WTC11 (cell line): Measurements from ENCODE around the gene ABCC3. TPM values are rescaled to one million over a fixed set of nuclear protein-coding genes. Genes with fewer than 3 reads are reported as not detected.

Experiments used
- ATAC-seq: fragments of 200-7000 bp; cut with Tn5 transposase; 2 replicates; pipeline ENCODE4 v1.10.0; 2021; ENCODE audit warnings: mild to moderate bottlenecking, moderate library complexity
- CTCF ChIA-PET: fragments of 300-600 bp; sonication (Branson Sonifier 250); formaldehyde crosslinking; loops from one replicate; lab custom pipeline; 2021; ENCODE audit warnings: antibody characterized with exemption; lab: Charles Lee
- POLR2A ChIA-PET: fragments of 350-600 bp; sonication (Branson Sonifier 250); formaldehyde crosslinking; loops from one replicate; lab custom pipeline; 2021; ENCODE audit warnings: antibody characterized with exemption; lab: Charles Lee
- DNase-seq: peaks from one replicate; pipeline ENCODE4 v3.0.0; 2021; ENCODE audit warnings: low spot score
- H3K27ac Mint-ChIP-seq: 2 replicates; pipeline ENCODE4 v1.8.0; 2021; ENCODE audit warnings: mixed read lengths
- H3K27me3 Mint-ChIP-seq: 2 replicates; pipeline ENCODE4 v1.8.0; 2021; ENCODE audit warnings: low read depth, mild to moderate bottlenecking, moderate library complexity, mixed read lengths
- H3K36me3 Mint-ChIP-seq: 2 replicates; pipeline ENCODE4 v1.8.0; 2021; ENCODE audit warnings: mixed read lengths
- H3K4me1 Mint-ChIP-seq: 2 replicates; pipeline ENCODE4 v1.8.0; 2022; ENCODE audit warnings: mixed read lengths
- H3K4me3 Mint-ChIP-seq: 2 replicates; pipeline ENCODE4 v1.8.0; 2021; ENCODE audit warnings: mild to moderate bottlenecking, moderate library complexity, mixed read lengths
- H3K9me3 Mint-ChIP-seq: 2 replicates; pipeline ENCODE4 v1.8.0; 2021; ENCODE audit warnings: mixed read lengths
- EMX1 ChIP-seq: fragments of 250-450 bp; sonication (Bioruptor Pico); IDR thresholded peaks from 2 replicates; pipeline ENCODE4 v1.8.0; 2021; ENCODE audit warnings: mild to moderate bottlenecking
- ETV6 ChIP-seq: sonication (generic); formaldehyde crosslinking; IDR thresholded peaks from 2 replicates; pipeline ENCODE4 v1.8.1; 2022; ENCODE audit warnings: mild to moderate bottlenecking, missing genetic modification reagents
- FOXK1 ChIP-seq: sonication (generic); formaldehyde crosslinking; IDR thresholded peaks from 2 replicates; pipeline ENCODE4 v1.8.0; 2022; ENCODE audit warnings: mild to moderate bottlenecking, moderate library complexity, missing genetic modification reagents
- GTF2I ChIP-seq: fragments of 250-450 bp; sonication (Bioruptor Pico); conservative IDR thresholded peaks from 2 replicates; pipeline ENCODE4 v1.4.0; 2021; ENCODE audit warnings: mild to moderate bottlenecking
- JAZF1 ChIP-seq: fragments of 250-450 bp; sonication (Bioruptor Pico); IDR thresholded peaks from 2 replicates; pipeline ENCODE4 v1.9.0; 2021; ENCODE audit warnings: moderate library complexity, mild to moderate bottlenecking, inconsistent platforms
- NFYB ChIP-seq: sonication (generic); formaldehyde crosslinking; conservative IDR thresholded peaks from 2 replicates; pipeline ENCODE4 v1.8.0; 2022; ENCODE audit warnings: low read depth, missing genetic modification reagents
- NR1H2 ChIP-seq: sonication (generic); formaldehyde crosslinking; IDR thresholded peaks from 2 replicates; pipeline ENCODE4 v1.9.0; 2021; ENCODE audit warnings: mild to moderate bottlenecking, moderate library complexity, missing genetic modification reagents
- NR3C1 ChIP-seq: sonication (generic); formaldehyde crosslinking; conservative IDR thresholded peaks from 2 replicates; pipeline ENCODE4 v1.8.1; 2023; ENCODE audit warnings: low read depth, mild to moderate bottlenecking, missing genetic modification reagents
- SOX15 ChIP-seq: fragments of 250-450 bp; sonication (Bioruptor Pico); IDR thresholded peaks from 2 replicates; pipeline ENCODE4 v1.9.0; 2021; ENCODE audit warnings: mild to moderate bottlenecking
- TEAD1 ChIP-seq: sonication (generic); formaldehyde crosslinking; IDR thresholded peaks from 2 replicates; pipeline ENCODE4 v1.8.0; 2022; ENCODE audit warnings: mild to moderate bottlenecking, missing genetic modification reagents
- TEAD4 ChIP-seq: sonication (generic); formaldehyde crosslinking; IDR thresholded peaks from 2 replicates; pipeline ENCODE4 v1.8.0; 2022; ENCODE audit warnings: mild to moderate bottlenecking, missing genetic modification reagents
- ZNF396 ChIP-seq: fragments of 250-450 bp; sonication (Bioruptor Pico); IDR thresholded peaks from 2 replicates; pipeline ENCODE4 v1.8.0; 2021; ENCODE audit warnings: mild to moderate bottlenecking, moderate library complexity, borderline replicate concordance
- total RNA-seq: library from RNA; stranded (reverse); gene quantifications from 3 replicates; pipeline ENCODE4 v1.2.3, GENCODE V29; 2021
- TF ChIP-seq, protein P1 (sequence below): sonication (generic); formaldehyde crosslinking; IDR thresholded peaks from 2 replicates; pipeline ENCODE4 v1.8.0; 2023; ENCODE audit warnings: mild to moderate bottlenecking, missing genetic modification reagents
- TF ChIP-seq, protein P2 (sequence below): sonication (generic); formaldehyde crosslinking; IDR thresholded peaks from 2 replicates; pipeline ENCODE4 v1.8.1; 2023; ENCODE audit warnings: mild to moderate bottlenecking, moderate library complexity, missing genetic modification reagents
- TF ChIP-seq, protein P3 (sequence below): fragments of 250-450 bp; sonication (Bioruptor Pico); conservative IDR thresholded peaks from 2 replicates; pipeline ENCODE4 v1.9.0; 2021; ENCODE audit warnings: mild to moderate bottlenecking
- TF ChIP-seq, protein P4 (sequence below): sonication (generic); formaldehyde crosslinking; IDR thresholded peaks from 2 replicates; pipeline ENCODE4 v1.8.0; 2022; ENCODE audit warnings: mild to moderate bottlenecking, missing genetic modification reagents
- TF ChIP-seq, protein P5 (sequence below): sonication (generic); formaldehyde crosslinking; IDR thresholded peaks from 2 replicates; pipeline ENCODE4 v1.8.0; 2022; ENCODE audit warnings: mild to moderate bottlenecking, missing genetic modification reagents

ABCC3 gene
- total RNA-seq, 1 experiment from 2014 or later, result 0.92 TPM

DNA sequence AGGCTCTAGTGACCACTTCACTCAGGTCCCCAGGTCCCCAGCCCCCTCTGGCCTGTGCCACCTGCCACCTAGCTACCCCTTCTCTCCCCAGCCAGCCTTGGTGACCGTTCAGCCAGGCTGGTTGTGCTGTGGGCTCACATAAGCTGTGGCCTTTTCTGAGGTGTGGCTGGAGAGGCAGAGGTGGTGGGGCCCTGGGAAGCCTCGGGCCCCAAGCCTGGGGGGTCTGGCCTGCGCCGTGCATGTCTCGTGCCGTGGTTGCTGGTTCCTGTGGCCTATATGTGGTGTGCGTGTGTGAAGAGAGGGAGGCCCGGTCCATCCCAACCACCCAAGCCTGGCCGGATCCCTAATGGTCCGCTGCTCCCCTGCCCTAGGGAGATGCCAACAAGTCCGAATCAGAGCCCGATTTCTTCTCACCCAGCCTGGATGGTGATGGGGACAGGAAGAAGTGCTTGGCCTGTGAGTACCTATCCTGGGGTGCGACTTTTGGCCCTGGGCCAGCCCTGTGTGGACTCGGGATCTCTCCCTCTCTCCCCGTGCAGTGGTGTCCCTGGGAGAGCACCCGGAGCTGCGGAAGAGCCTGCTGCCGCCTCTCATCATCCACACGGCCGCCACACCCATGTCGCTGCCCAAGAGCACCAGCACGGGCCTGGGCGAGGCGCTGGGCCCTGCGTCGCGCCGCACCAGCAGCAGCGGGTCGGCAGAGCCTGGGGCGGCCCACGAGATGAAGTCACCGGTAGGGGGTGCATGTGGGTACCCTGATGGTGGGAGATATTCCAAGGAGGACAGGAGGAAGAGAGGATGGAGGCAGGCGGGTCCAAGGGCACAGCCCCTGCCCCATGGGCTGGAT lies 38.3 kb upstream of the ABCC3 start (continued):
- TF ChIP-seq, protein P1, sequence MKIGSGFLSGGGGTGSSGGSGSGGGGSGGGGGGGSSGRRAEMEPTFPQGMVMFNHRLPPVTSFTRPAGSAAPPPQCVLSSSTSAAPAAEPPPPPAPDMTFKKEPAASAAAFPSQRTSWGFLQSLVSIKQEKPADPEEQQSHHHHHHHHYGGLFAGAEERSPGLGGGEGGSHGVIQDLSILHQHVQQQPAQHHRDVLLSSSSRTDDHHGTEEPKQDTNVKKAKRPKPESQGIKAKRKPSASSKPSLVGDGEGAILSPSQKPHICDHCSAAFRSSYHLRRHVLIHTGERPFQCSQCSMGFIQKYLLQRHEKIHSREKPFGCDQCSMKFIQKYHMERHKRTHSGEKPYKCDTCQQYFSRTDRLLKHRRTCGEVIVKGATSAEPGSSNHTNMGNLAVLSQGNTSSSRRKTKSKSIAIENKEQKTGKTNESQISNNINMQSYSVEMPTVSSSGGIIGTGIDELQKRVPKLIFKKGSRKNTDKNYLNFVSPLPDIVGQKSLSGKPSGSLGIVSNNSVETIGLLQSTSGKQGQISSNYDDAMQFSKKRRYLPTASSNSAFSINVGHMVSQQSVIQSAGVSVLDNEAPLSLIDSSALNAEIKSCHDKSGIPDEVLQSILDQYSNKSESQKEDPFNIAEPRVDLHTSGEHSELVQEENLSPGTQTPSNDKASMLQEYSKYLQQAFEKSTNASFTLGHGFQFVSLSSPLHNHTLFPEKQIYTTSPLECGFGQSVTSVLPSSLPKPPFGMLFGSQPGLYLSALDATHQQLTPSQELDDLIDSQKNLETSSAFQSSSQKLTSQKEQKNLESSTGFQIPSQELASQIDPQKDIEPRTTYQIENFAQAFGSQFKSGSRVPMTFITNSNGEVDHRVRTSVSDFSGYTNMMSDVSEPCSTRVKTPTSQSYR (CRISPR knock-in tag), result no peak
- TF ChIP-seq TEAD1 (CRISPR knock-in tag), result 0 out of 2 replicates have a peak, but pooled peaks have one; percentile 42
- no peak for TF ChIP-seq FOXK1
- TF ChIP-seq, protein P2, sequence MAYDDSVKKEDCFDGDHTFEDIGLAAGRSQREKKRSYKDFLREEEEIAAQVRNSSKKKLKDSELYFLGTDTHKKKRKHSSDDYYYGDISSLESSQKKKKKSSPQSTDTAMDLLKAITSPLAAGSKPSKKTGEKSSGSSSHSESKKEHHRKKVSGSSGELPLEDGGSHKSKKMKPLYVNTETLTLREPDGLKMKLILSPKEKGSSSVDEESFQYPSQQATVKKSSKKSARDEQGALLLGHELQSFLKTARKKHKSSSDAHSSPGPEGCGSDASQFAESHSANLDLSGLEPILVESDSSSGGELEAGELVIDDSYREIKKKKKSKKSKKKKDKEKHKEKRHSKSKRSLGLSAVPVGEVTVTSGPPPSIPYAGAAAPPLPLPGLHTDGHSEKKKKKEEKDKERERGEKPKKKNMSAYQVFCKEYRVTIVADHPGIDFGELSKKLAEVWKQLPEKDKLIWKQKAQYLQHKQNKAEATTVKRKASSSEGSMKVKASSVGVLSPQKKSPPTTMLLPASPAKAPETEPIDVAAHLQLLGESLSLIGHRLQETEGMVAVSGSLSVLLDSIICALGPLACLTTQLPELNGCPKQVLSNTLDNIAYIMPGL (CRISPR knock-in tag), result peak; percentile 42; the same call in 1 of the 2 replicates
- TF ChIP-seq, protein P3, sequence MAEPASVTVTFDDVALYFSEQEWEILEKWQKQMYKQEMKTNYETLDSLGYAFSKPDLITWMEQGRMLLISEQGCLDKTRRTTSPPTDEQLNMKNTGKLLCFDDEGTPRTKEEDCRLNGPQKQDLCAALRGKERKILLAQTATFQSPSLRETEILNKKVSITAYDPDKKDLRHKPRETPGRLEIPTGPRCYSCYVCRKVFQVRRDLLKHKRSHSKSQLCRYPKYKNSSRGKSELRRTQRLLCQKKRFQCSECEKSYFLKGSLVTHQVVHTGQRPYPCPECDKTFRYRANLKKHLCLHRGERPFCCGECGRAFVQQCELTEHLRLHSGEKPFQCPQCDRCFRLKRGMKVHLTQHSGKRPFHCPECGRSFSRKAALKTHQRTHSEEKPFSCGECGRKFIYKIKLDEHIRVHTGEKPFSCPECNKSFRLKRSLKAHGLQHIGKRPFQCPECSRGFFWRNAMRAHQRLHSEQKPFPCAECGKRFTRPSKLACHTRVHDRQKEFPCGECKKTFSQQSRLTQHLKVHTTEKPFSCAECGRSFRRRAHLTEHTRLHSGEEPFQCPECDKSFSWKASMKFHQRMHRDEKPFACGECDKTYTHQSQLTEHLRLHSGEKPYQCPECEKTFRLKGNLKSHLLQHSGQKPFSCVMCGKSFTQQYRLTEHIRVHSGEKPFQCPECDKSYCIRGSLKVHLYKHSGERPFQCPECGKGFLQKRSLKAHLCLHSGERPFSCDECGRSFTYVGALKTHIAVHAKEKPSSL (CRISPR knock-in tag), result no peak
- no peak for TF ChIP-seq GTF2I

DNA sequence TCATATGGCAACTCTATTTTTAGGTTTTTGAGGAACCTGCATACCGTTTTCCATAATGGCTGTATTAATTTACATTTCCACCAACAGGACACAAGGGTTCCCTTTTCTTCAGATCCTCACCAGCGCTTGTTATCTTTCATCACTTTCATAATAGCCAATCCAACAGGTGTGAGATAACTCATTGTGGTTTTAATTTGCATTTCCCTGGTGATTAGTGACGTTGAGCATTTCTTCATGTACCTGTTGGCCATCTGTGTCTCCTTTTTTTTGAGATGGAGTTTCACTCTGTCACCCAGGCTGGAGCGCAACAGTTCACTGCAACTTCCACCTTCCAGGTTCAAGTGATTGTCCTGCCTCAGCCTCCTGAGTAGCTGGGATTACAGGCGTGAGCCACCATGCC lies 36.2 kb upstream of the ABCC3 start:
- ATAC-seq, result no peak

More for the DNA sequence above, 36.2 kb upstream of the ABCC3 start:
- Mint-ChIP-seq H3K27me3 (no peaks in the 10 kb centered on the region), H3K9me3 (no peaks in the 10 kb centered on the region), H3K4me1 (peaks cover 4% of the 10 kb centered on the region), H3K36me3 (no peaks in the 10 kb centered on the region), H3K4me3 (no peak overlapping the region), H3K27ac (no peak overlapping the region)
- ChIA-PET POLR2A (no interaction called here), CTCF (interaction anchor here (2.2 kb wide), 1 partner anchor 48 kb away, joined by 8 read pairs; no protein-coding TSS in a partner anchor)
- no peak for DNase-seq
- TF ChIP-seq, protein P4, sequence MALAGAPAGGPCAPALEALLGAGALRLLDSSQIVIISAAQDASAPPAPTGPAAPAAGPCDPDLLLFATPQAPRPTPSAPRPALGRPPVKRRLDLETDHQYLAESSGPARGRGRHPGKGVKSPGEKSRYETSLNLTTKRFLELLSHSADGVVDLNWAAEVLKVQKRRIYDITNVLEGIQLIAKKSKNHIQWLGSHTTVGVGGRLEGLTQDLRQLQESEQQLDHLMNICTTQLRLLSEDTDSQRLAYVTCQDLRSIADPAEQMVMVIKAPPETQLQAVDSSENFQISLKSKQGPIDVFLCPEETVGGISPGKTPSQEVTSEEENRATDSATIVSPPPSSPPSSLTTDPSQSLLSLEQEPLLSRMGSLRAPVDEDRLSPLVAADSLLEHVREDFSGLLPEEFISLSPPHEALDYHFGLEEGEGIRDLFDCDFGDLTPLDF (CRISPR knock-in tag), result no peak
- TF ChIP-seq, protein P5, sequence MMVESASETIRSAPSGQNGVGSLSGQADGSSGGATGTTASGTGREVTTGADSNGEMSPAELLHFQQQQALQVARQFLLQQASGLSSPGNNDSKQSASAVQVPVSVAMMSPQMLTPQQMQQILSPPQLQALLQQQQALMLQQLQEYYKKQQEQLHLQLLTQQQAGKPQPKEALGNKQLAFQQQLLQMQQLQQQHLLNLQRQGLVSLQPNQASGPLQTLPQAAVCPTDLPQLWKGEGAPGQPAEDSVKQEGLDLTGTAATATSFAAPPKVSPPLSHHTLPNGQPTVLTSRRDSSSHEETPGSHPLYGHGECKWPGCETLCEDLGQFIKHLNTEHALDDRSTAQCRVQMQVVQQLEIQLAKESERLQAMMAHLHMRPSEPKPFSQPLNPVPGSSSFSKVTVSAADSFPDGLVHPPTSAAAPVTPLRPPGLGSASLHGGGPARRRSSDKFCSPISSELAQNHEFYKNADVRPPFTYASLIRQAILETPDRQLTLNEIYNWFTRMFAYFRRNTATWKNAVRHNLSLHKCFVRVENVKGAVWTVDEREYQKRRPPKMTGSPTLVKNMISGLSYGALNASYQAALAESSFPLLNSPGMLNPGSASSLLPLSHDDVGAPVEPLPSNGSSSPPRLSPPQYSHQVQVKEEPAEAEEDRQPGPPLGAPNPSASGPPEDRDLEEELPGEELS (CRISPR knock-in tag), result no peak
- TF ChIP-seq ETV6 (CRISPR knock-in tag), result no peak
- no peak for TF ChIP-seq NFYB (CRISPR knock-in tag)
- TF ChIP-seq TEAD4 (CRISPR knock-in tag), result no peak
- no peak for TF ChIP-seq ZNF396 (CRISPR knock-in tag)
- TF ChIP-seq JAZF1, result no peak
- no peak for TF ChIP-seq SOX15 (CRISPR knock-in tag)
- no peak for TF ChIP-seq EMX1 (CRISPR knock-in tag)
- TF ChIP-seq, protein P1 (CRISPR knock-in tag), result no peak
- no peak for TF ChIP-seq NR3C1 (CRISPR knock-in tag)
- no peak for TF ChIP-seq NR1H2 (CRISPR knock-in tag)
